SK-N-SH (cell line): ENCODE data around the gene TXNDC2. TPM values are rescaled to one million over a fixed set of nuclear protein-coding genes. Genes with fewer than 3 reads are reported as not detected.

ENCODE experiments used
- CTCF ChIA-PET: fragments of 300-600, 350-600 bp; formaldehyde crosslinking; extraction: SDS; loops from one replicate; lab custom pipeline; 2021; lab: Yijun Ruan, JAX
- POLR2A ChIA-PET: fragments of 350-600 bp; sonication (Branson Sonifier 250); formaldehyde crosslinking; extraction: SDS; loops from one replicate; lab custom pipeline; 2020; ENCODE audit warnings: antibody characterized with exemption, inconsistent platforms; lab: Yijun Ruan, JAX
- DNase-seq: peaks from one replicate; pipeline ENCODE4 v3.0.0; 2012
- H2AFZ ChIP-seq: fragments of 200-600 bp; sonication (generic); 2 replicates; pipeline ENCODE4 v1.8.1; 2016; ENCODE audit warnings: antibody characterized with exemption, mild to moderate bottlenecking, low read depth
- H3F3A ChIP-seq: fragments of 200-600 bp; sonication (generic); replicated peaks from 2 replicates; pipeline ENCODE3; 2016; ENCODE audit warnings: antibody characterized with exemption, mild to moderate bottlenecking; ENCODE audit not compliant: insufficient read depth
- H3K27ac ChIP-seq, 2 experiments: fragments of 200-500 bp in 1 of 2; fragments of 200-600 bp in 1 of 2; sonication (Bioruptor generic) in 1 of 2; sonication (generic), shearing (Covaris generic) in 1 of 2; 2 replicates each; pipeline versions ENCODE4 v1.5.1 to v1.6.1; 2014 to 2016; ENCODE audit warnings: low read depth in 2 of 2, inconsistent platforms in 1 of 2, low read length in 1 of 2, mild to moderate bottlenecking in 1 of 2, mixed read lengths in 1 of 2
- H3K27me3 ChIP-seq: fragments of 200-600 bp; sonication (generic), shearing (Covaris generic); 2 replicates; pipeline ENCODE4 v1.6.1; 2016; ENCODE audit warnings: mixed run types; ENCODE audit not compliant: insufficient read depth
- H3K36me3 ChIP-seq, 2 experiments: fragments of 200-500 bp in 1 of 2; fragments of 200-600 bp in 1 of 2; sonication (Bioruptor generic) in 1 of 2; sonication (generic) in 1 of 2; replicated peaks in 1 of 2; 2 replicates each; pipeline versions ENCODE3 to v1.5.1; 2014 to 2016; ENCODE audit warnings: low read length in 1 of 2, mild to moderate bottlenecking in 1 of 2; ENCODE audit not compliant: insufficient read depth in 2 of 2, control insufficient read depth in 1 of 2
- H3K4me1 ChIP-seq, 2 experiments: fragments of 200-500 bp in 1 of 2; fragments of 200-600 bp in 1 of 2; sonication (Bioruptor generic) in 1 of 2; sonication (generic), shearing (Covaris generic) in 1 of 2; 2 replicates each; pipeline versions ENCODE4 v1.5.1 to v1.6.1; 2014 to 2016; ENCODE audit warnings: low read depth in 1 of 2, low read length in 1 of 2, mixed run types in 1 of 2; ENCODE audit not compliant: insufficient read depth in 2 of 2, control insufficient read depth in 1 of 2
- H3K4me2 ChIP-seq: fragments of 200-600 bp; sonication (generic), shearing (Covaris generic); 2 replicates; pipeline ENCODE4 v1.6.1; 2017; ENCODE audit warnings: mixed run types
- H3K4me3 ChIP-seq, 2 experiments: fragments of 200-500 bp in 1 of 2; fragments of 200-600 bp in 1 of 2; sonication (Bioruptor generic) in 1 of 2; sonication (generic), shearing (Covaris generic) in 1 of 2; 2 replicates each; pipeline versions ENCODE4 v1.5.1 to v1.8.1; 2014 to 2016; ENCODE audit warnings: low read depth in 2 of 2, inconsistent platforms in 1 of 2, low read length in 1 of 2, mild to moderate bottlenecking in 1 of 2, mixed read lengths in 1 of 2, moderate library complexity in 1 of 2
- H3K79me2 ChIP-seq: fragments of 200-600 bp; sonication (generic); 2 replicates; pipeline ENCODE4 v1.8.1; 2017; ENCODE audit warnings: mild to moderate bottlenecking; ENCODE audit not compliant: insufficient read depth
- H3K9ac ChIP-seq: fragments of 200-600 bp; sonication (generic); 2 replicates; pipeline ENCODE4 v1.6.1; 2017; ENCODE audit warnings: mixed run types
- H3K9me2 ChIP-seq: fragments of 200-600 bp; sonication (generic); 2 replicates; pipeline ENCODE4 v1.6.1; 2017; ENCODE audit warnings: mixed run types
- H3K9me3 ChIP-seq: fragments of 200-600 bp; sonication (generic); 2 replicates; pipeline ENCODE4 v1.6.1; 2017; ENCODE audit warnings: mixed run types, mild to moderate bottlenecking, moderate library complexity
- H4K20me1 ChIP-seq: fragments of 200-600 bp; sonication (generic); 2 replicates; pipeline ENCODE4 v1.6.1; 2017; ENCODE audit warnings: mild to moderate bottlenecking, mixed run types; ENCODE audit not compliant: insufficient read depth
- CTCF ChIP-seq: fragments of 200-600 bp; sonication (generic); IDR thresholded peaks from 2 replicates; pipeline ENCODE4 v1.6.1; 2017; ENCODE audit warnings: antibody characterized with exemption, mild to moderate bottlenecking, moderate library complexity
- FOXJ3 ChIP-seq: sonication (generic); formaldehyde crosslinking; IDR thresholded peaks from 2 replicates; pipeline ENCODE4 v1.5.1; 2020; ENCODE audit warnings: mild to moderate bottlenecking, missing genetic modification reagents
- FOXM1 ChIP-seq: IDR thresholded peaks from 2 replicates; pipeline ENCODE4 v1.4.0; 2012; ENCODE audit warnings: low read depth, mild to moderate bottlenecking
- GABPA ChIP-seq: IDR thresholded peaks from 2 replicates; pipeline ENCODE4 v1.4.0; 2012; ENCODE audit warnings: low read depth, mild to moderate bottlenecking
- IRF3 ChIP-seq: fragments of 150-350 bp; IDR thresholded peaks from 2 replicates; pipeline ENCODE4 v1.6.1; 2016; ENCODE audit warnings: mild to moderate bottlenecking, low read depth, low read length
- MAX ChIP-seq: IDR thresholded peaks from 2 replicates; pipeline ENCODE4 v1.4.0; 2012; ENCODE audit warnings: low read depth
- MEF2A ChIP-seq: IDR thresholded peaks from 2 replicates; pipeline ENCODE4 v1.4.0; 2012; ENCODE audit warnings: low read depth, borderline replicate concordance
- MXI1 ChIP-seq: IDR thresholded peaks from 2 replicates; pipeline ENCODE4 v1.6.1; 2012; ENCODE audit warnings: mild to moderate bottlenecking, low read depth, low read length, improper control_type of control experiment
- RAD21 ChIP-seq: IDR thresholded peaks from 2 replicates; pipeline ENCODE4 v1.6.1; 2012; ENCODE audit warnings: mild to moderate bottlenecking, low read length
- RCOR1 ChIP-seq: fragments of 150-350 bp; IDR thresholded peaks from 2 replicates; pipeline ENCODE4 v1.6.1; 2017; ENCODE audit warnings: antibody characterized with exemption, low read length
- TAF1 ChIP-seq: IDR thresholded peaks from 2 replicates; pipeline ENCODE4 v1.6.1; 2012; ENCODE audit warnings: low read depth, mild to moderate bottlenecking, low read length, moderate library complexity, borderline replicate concordance
- TEAD4 ChIP-seq: IDR thresholded peaks from 2 replicates; pipeline ENCODE4 v1.4.0; 2012; ENCODE audit warnings: mild to moderate bottlenecking, borderline replicate concordance; ENCODE audit not compliant: insufficient read depth
- USF1 ChIP-seq: IDR thresholded peaks from 2 replicates; pipeline ENCODE4 v1.4.0; 2012; ENCODE audit warnings: low read depth, borderline replicate concordance
- USF2 ChIP-seq: fragments of 150-350 bp; IDR thresholded peaks from 2 replicates; pipeline ENCODE4 v1.6.1; 2017; ENCODE audit warnings: antibody characterized with exemption, low read length, low read depth, borderline replicate concordance
- YY1 ChIP-seq: IDR thresholded peaks from 2 replicates; pipeline ENCODE4 v1.4.0; 2012; ENCODE audit warnings: low read depth, mild to moderate bottlenecking
- WGBS: methylation state at CpG from one replicate; pipeline ENCODE4 v1.1.6; 2017; ENCODE audit warnings: low lambda C conversion rate; 5-methylcytosine and 5-hydroxymethylcytosine counted together
- polyA plus RNA-seq, 3 experiments: library from polyadenylated mRNA; depleted of rRNA; stranded (reverse); fragments of >200 nt; gene quantifications; 2 replicates each; pipeline ENCODE4 v1.2.3, GENCODE V29; 2012

The TXNDC2 gene
- polyA plus RNA-seq, 1 of the 3 experiments (the other 2 are of a cell fraction) = 0.07 TPM

GRCh38 chr18:9931146-9931545 is 45.4 kb downstream of the TXNDC2 start:
- DNase-seq = no peak
- Histone ChIP-seq H3K27ac (no peak overlapping the region), H3K9me2 (no peaks in the 10 kb centered on the region), H3K4me1 (peaks cover 3 to 31% of the 10 kb centered on the region in 2 experiments; a peak in 3 of 4 replicates), H3K4me2 (no peak overlapping the region), H3F3A (peaks cover 21% of the 10 kb centered on the region), H3K79me2 (peaks cover 100% of the 10 kb centered on the region), H4K20me1 (peaks cover 86% of the 10 kb centered on the region), H3K27me3 (no peaks in the 10 kb centered on the region), H3K4me3 (no peak overlapping the region), H3K36me3 (peaks cover 16 to 33% of the 10 kb centered on the region in 2 experiments), H2AFZ (no peak overlapping the region), H3K9me3 (no peaks in the 10 kb centered on the region), H3K9ac (no peak overlapping the region)
- 46% methylated on average over 1 of the region's 1 CpG for WGBS
- CTCF ChIA-PET = interaction anchor here (1.2 to 1.3 kb wide), 2 partner anchors 17 to 21 kb away, joined by 4 to 5 read pairs; partner anchors contain the start of gene VAPA
- POLR2A ChIA-PET = no interaction called here
- TF ChIP-seq FOXJ3 (CRISPR knock-in tag) (no peak), YY1 (no peak), MEF2A (no peak), CTCF (no peak), IRF3 (no peak), RCOR1 (no peak), TAF1 (no peak), USF1 (no peak), MAX (no peak), TEAD4 (no peak), RAD21 (no peak), USF2 (no peak), FOXM1 (no peak), GABPA (no peak), MXI1 (no peak)
